Endometrial microvascular endothelial cells (primary cell): ENCODE results near the gene FSIP1. TPM values are rescaled to one million over a fixed set of nuclear protein-coding genes. Genes with fewer than 3 reads are reported as not detected.

Experiments
- in situ Hi-C: cut with HindIII; loops from 2 replicates; pipeline ENCODE4 v1.10.0; 2017; ENCODE audit warnings: low sequenced_read_pairs, low pct_unique_long_range_greater_than_20kb; ENCODE audit errors: inconsistent ontology term
- total RNA-seq: library from RNA; depleted of rRNA; stranded (reverse); fragments of >200 nt; gene quantifications from one replicate; pipeline ENCODE4 v1.2.3, GENCODE V29; 2015; ENCODE audit errors: inconsistent ontology term

The FSIP1 gene
- total RNA-seq, 1 donor from 2014 or later: 0.09 TPM

- in situ Hi-C loops: no loop called here
These were observed 189.5 kb downstream of the FSIP1 start for GRCh38 chr15:39593071-39593655.

DNA sequence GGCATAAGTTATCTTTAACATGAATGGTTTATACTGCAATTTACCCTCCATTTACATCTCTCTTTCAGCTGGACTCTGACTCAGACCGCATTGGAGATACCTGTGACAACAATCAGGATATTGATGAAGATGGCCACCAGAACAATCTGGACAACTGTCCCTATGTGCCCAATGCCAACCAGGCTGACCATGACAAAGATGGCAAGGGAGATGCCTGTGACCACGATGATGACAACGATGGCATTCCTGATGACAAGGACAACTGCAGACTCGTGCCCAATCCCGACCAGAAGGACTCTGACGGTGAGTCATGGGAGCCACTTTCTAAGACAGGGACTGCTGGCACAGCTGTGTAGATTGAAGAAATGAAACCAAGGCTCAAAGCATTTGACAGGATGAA is 190.1 kb downstream of the FSIP1 start:
- in situ Hi-C loops: no loop called here

- in situ Hi-C loops: no loop called here
These were observed 190.7 kb downstream of the FSIP1 start for GRCh38 chr15:39591896-39592315.

GRCh38 chr15:39591141-39591895 is 191.3 kb downstream of the FSIP1 start:
- in situ Hi-C loops: no loop called here

GRCh38 chr15:39589815-39590644 is 192.6 kb downstream of the FSIP1 start:
- in situ Hi-C loops: no loop called here

- in situ Hi-C loops: no loop called here
These were observed 193.3 kb downstream of the FSIP1 start for GRCh38 chr15:39589193-39589814.

GRCh38 chr15:39588531-39589192 is 194.0 kb downstream of the FSIP1 start:
- in situ Hi-C loops: no loop called here

- in situ Hi-C loops: no loop called here
These were observed 194.7 kb downstream of the FSIP1 start for GRCh38 chr15:39587731-39588530.

DNA sequence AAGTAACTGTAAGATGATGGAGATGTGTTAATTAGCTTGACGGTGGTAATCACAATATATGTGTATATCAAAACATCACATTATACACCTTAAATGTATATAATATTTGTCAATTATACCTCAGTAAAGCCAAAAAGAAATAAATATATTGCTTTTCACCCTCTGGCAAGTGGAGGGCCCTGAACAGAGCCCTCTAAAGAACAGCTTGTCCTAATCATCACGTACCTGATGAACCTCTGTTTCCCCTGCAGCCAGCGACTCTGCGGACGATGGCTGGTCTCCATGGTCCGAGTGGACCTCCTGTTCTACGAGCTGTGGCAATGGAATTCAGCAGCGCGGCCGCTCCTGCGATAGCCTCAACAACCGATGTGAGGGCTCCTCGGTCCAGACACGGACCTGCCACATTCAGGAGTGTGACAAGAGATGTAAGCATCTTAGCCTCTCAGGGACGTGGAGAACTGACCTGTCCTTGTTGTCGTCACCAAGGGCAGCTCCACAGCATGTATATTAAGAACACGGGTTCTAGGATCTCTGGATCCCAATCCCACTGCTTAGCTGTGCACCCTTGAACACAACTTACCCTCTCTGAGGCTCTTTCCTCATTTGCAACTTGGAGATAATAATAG is 195.4 kb downstream of the FSIP1 start:
- in situ Hi-C loops: no loop called here

GRCh38 chr15:39586387-39587095 is 196.1 kb downstream of the FSIP1 start:
- in situ Hi-C loops: no loop called here

GRCh38 chr15:39585871-39586301 is 196.8 kb downstream of the FSIP1 start:
- in situ Hi-C loops: no loop called here

GRCh38 chr15:39585389-39585841 is 197.2 kb downstream of the FSIP1 start:
- in situ Hi-C loops: no loop called here

DNA sequence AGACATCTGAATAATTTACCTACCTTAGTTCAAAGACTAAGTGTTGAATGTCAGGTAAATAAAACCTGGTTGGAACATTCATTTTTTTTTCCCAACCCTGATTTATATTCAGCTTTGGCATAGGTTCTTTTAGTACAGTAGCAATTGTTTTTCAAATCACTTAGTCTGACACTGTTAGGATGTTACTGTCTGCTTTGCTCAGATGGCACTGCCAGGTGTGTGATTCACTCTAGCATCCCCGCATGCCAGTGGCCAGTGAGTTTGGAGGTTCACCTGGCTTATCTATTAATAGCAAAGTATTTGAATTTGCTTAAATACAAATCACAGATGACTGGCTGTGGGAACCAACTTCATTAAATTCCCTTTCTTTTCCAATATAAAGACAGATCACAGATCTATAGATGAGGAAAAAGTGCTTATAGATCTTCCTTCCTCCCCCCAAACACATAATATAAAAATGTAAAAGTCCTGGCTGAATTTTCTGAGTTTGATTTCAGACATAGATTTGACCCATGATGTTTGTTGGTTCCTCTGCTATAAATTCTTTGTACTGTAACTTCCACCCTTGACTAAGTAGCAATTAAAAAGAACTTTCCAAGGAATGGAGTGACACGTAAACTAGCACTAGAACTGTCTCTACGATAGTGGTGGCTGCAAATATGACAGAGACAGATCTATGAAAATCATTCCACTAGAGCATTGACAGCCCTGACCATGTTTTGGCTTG is 197.8 kb downstream of the FSIP1 start:
- in situ Hi-C loops: no loop called here

GRCh38 chr15:39584266-39584659 is 198.4 kb downstream of the FSIP1 start:
- in situ Hi-C loops: no loop called here

GRCh38 chr15:39583596-39584265 is 198.9 kb downstream of the FSIP1 start:
- in situ Hi-C loops: no loop called here
